Endometrial microvascular endothelial cells (primary cell): ENCODE data around the gene DTNBP1. TPM values are rescaled to one million over a fixed set of nuclear protein-coding genes. Genes with fewer than 3 reads are reported as not detected.
"Not testable (repeated sequence)": the region's sequence is repeated elsewhere in the genome, so short reads cannot be mapped to it uniquely, and the experiment has no call there.

Experiments used
- in situ Hi-C: cut with HindIII; loops from 2 replicates; pipeline ENCODE4 v1.10.0; 2017; ENCODE audit warnings: low sequenced_read_pairs, low pct_unique_long_range_greater_than_20kb; ENCODE audit errors: inconsistent ontology term
- total RNA-seq: library from RNA; depleted of rRNA; stranded (reverse); fragments of >200 nt; gene quantifications from one replicate; pipeline ENCODE4 v1.2.3, GENCODE V29; 2015; ENCODE audit errors: inconsistent ontology term

Gene DTNBP1
- total RNA-seq, 1 donor from 2014 or later: 2.0 TPM

GRCh38 chr6:15547400-15547799 lies 115.4 kb downstream of the DTNBP1 start:
- in situ Hi-C loops: no loop called here

GRCh38 chr6:15546591-15546990 lies 116.2 kb downstream of the DTNBP1 start:
- in situ Hi-C loops: no loop called here

- in situ Hi-C loops: no loop called here
Measured at GRCh38 chr6:15544321-15544900, 118.4 kb downstream of the DTNBP1 start.

- in situ Hi-C loops: not testable (repeated sequence)
Measured at GRCh38 chr6:15543332-15543917, 119.4 kb downstream of the DTNBP1 start.

- in situ Hi-C loops: no loop called here
Measured at GRCh38 chr6:15539722-15540270, 123.0 kb downstream of the DTNBP1 start.

GRCh38 chr6:15538766-15539495 lies 123.9 kb downstream of the DTNBP1 start:
- in situ Hi-C loops: no loop called here

GRCh38 chr6:15538106-15538505 lies 124.7 kb downstream of the DTNBP1 start:
- in situ Hi-C loops: no loop called here

- in situ Hi-C loops: no loop called here
Measured at GRCh38 chr6:15536198-15536955, 126.5 kb downstream of the DTNBP1 start.

- in situ Hi-C loops: no loop called here
Measured at GRCh38 chr6:15535495-15536197, 127.2 kb downstream of the DTNBP1 start.

- in situ Hi-C loops: no loop called here
Measured at GRCh38 chr6:15534974-15535373, 127.9 kb downstream of the DTNBP1 start.

GRCh38 chr6:15533379-15534026 lies 129.3 kb downstream of the DTNBP1 start:
- in situ Hi-C loops: no loop called here

GRCh38 chr6:15531973-15532372 lies 130.9 kb downstream of the DTNBP1 start:
- in situ Hi-C loops: no loop called here

- in situ Hi-C loops: no loop called here
Measured at GRCh38 chr6:15530411-15530810, 132.4 kb downstream of the DTNBP1 start.

GRCh38 chr6:15528870-15529269 lies 134.0 kb downstream of the DTNBP1 start:
- in situ Hi-C loops: no loop called here

- in situ Hi-C loops: no loop called here
Measured at GRCh38 chr6:15527838-15528617, 134.8 kb downstream of the DTNBP1 start.

- in situ Hi-C loops: no loop called here
Measured at GRCh38 chr6:15526212-15526701, 136.6 kb downstream of the DTNBP1 start.

GRCh38 chr6:15524861-15525401 lies 137.9 kb downstream of the DTNBP1 start:
- in situ Hi-C loops: no loop called here
